HepG2 (cell line): ENCODE results near the gene BMP2K. TPM values are rescaled to one million over a fixed set of nuclear protein-coding genes. Genes with fewer than 3 reads are reported as not detected.

Experiments
- ARNTL ChIP-seq: sonication (generic); formaldehyde crosslinking; IDR thresholded peaks from 2 replicates; pipeline ENCODE4 v1.4.0; 2020; ENCODE audit warnings: mild to moderate bottlenecking, missing genetic modification reagents
- BCL3 ChIP-seq: sonication (generic); formaldehyde crosslinking; IDR thresholded peaks from 2 replicates; pipeline ENCODE4 v1.5.1; 2020; ENCODE audit warnings: mild to moderate bottlenecking, missing genetic modification reagents, moderate library complexity
- DRAP1 ChIP-seq: IDR thresholded peaks from 2 replicates; pipeline ENCODE4 v1.6.1; 2016; ENCODE audit warnings: missing genetic modification reagents, missing compliant biosample characterization
- ELF3 ChIP-seq: IDR thresholded peaks from 2 replicates; pipeline ENCODE4 v1.6.1; 2016; ENCODE audit warnings: missing genetic modification reagents, missing compliant biosample characterization
- GABPB1 ChIP-seq: IDR thresholded peaks from 2 replicates; pipeline ENCODE4 v1.6.1; 2016; ENCODE audit warnings: mild to moderate bottlenecking, missing genetic modification reagents, moderate library complexity, missing compliant biosample characterization
- HIC2 ChIP-seq: sonication (generic); formaldehyde crosslinking; IDR thresholded peaks from 2 replicates; pipeline ENCODE4 v1.9.0; 2022; ENCODE audit warnings: low read depth, missing genetic modification reagents
- HINFP ChIP-seq: sonication (generic); formaldehyde crosslinking; IDR thresholded peaks from 2 replicates; pipeline ENCODE4 v1.4.0; 2020; ENCODE audit warnings: low read depth, mild to moderate bottlenecking, missing genetic modification reagents
- KDM6A ChIP-seq: IDR thresholded peaks from 2 replicates; pipeline ENCODE4 v1.6.1; 2016; ENCODE audit warnings: low read depth
- NFE2L1 ChIP-seq: sonication (generic); formaldehyde crosslinking; IDR thresholded peaks from 2 replicates; pipeline ENCODE4 v1.4.0; 2020; ENCODE audit warnings: missing genetic modification reagents, mild to moderate bottlenecking, borderline replicate concordance
- PAF1 ChIP-seq: IDR thresholded peaks from 2 replicates; pipeline ENCODE4 v1.6.1; 2016; ENCODE audit warnings: missing genetic modification reagents, missing compliant biosample characterization
- PHF5A ChIP-seq: IDR thresholded peaks from one replicate; pipeline ENCODE4 v1.6.1; 2018; ENCODE audit warnings: low read depth, missing genetic modification reagents; ENCODE audit not compliant: unreplicated experiment
- POLR2A ChIP-seq, 2 experiments: IDR thresholded peaks; 2 replicates each; pipeline ENCODE4 v1.6.1; 2011; ENCODE audit warnings: low read depth in 2 of 2, low read length in 2 of 2, mild to moderate bottlenecking in 1 of 2, moderate library complexity in 1 of 2; ENCODE audit not compliant: insufficient read depth in 1 of 2
- SIN3B ChIP-seq: fragments of 150-350 bp; IDR thresholded peaks from 2 replicates; pipeline ENCODE4 v1.6.1; 2014; ENCODE audit warnings: low read length
- SMC3 ChIP-seq: IDR thresholded peaks from 2 replicates; pipeline ENCODE4 v1.6.1; 2011; ENCODE audit warnings: low read length, improper control_type of control experiment
- SNAI1 ChIP-seq: sonication (generic); formaldehyde crosslinking; IDR thresholded peaks from 2 replicates; pipeline ENCODE4 v1.5.0; 2020; ENCODE audit warnings: mild to moderate bottlenecking, missing genetic modification reagents, borderline replicate concordance
- TFE3 ChIP-seq: IDR thresholded peaks from 2 replicates; pipeline ENCODE4 v1.6.1; 2016
- UBTF ChIP-seq: sonication (generic); formaldehyde crosslinking; IDR thresholded peaks from 2 replicates; pipeline ENCODE4 v1.4.0; 2020; ENCODE audit warnings: mild to moderate bottlenecking, missing genetic modification reagents
- ZNF138 ChIP-seq: sonication (generic); formaldehyde crosslinking; IDR thresholded peaks from 2 replicates; pipeline ENCODE4 v1.5.0; 2020; ENCODE audit warnings: mild to moderate bottlenecking, low read depth, missing genetic modification reagents
- ZNF160 ChIP-seq: sonication (generic); formaldehyde crosslinking; IDR thresholded peaks from 2 replicates; pipeline ENCODE4 v1.8.0; 2022; ENCODE audit warnings: mild to moderate bottlenecking, inconsistent platforms, missing genetic modification reagents
- ZNF737 ChIP-seq: sonication (generic); formaldehyde crosslinking; IDR thresholded peaks from 2 replicates; pipeline ENCODE4 v1.5.0; 2020; ENCODE audit warnings: missing genetic modification reagents, mild to moderate bottlenecking, borderline replicate concordance
- polyA plus RNA-seq, 8 experiments: library from polyadenylated mRNA; depleted of rRNA in 3 of 8; stranded (reverse) in 7 of 8; unstranded in 1 of 8; fragments of >200 nt; fragmentation: Illumina TruSeq in 4 of 8; extraction: Trizol in 4 of 8; gene quantifications; 2 replicates each; pipeline versions ENCODE4 v1.2.1 to v1.2.3, GENCODE V29; 2011 to 2016; ENCODE audit warnings: low read depth in 4 of 8, missing spikeins in 1 of 8, mixed read lengths in 1 of 8; ENCODE audit not compliant: insufficient read depth in 1 of 8
- total RNA-seq, 5 experiments: library from RNA; depleted of rRNA; stranded (reverse); fragments of >200 nt; fragmentation: Illumina TruSeq; extraction: Trizol; gene quantifications; 2 replicates each; pipeline ENCODE4 v1.2.3, GENCODE V29; 2016; ENCODE audit warnings: low read depth in 1 of 5

The BMP2K gene
- total and polyA plus RNA-seq, 2 of the 13 experiments (the other 11 are each of a cell fraction or from before 2014, with no cell fraction given): 8.6 to 15.2 TPM

- TF ChIP-seq HIC2 (CRISPR knock-in tag): no peak
- TF ChIP-seq UBTF: no peak; the same call in 1 of the 2 replicates
- TF ChIP-seq NFE2L1 (CRISPR knock-in tag): 0 out of 2 replicates have a peak, but pooled peaks have one; percentile 45
- peak; percentile 84 for TF ChIP-seq ARNTL (CRISPR knock-in tag)
- TF ChIP-seq DRAP1 (CRISPR knock-in tag): no peak
- TF ChIP-seq BCL3 (CRISPR knock-in tag): no peak
- peak; percentile 92 for TF ChIP-seq GABPB1 (CRISPR knock-in tag)
- peak; percentile 72 to 80 for TF ChIP-seq POLR2A (IDR thresholded peaks at IDR 0.05; ENCODE audit: insufficient read depth in 1 of 2, low read depth in 2 of 2, low read length in 2 of 2)
- TF ChIP-seq HINFP: 0 out of 2 replicates have a peak, but pooled peaks have one; percentile 51
- no peak for TF ChIP-seq SNAI1
- TF ChIP-seq ZNF737 (CRISPR knock-in tag): no peak
- no peak for TF ChIP-seq ZNF138 (CRISPR knock-in tag)
- TF ChIP-seq PAF1: peak; percentile 65; the same call in 1 of the 2 replicates
- 0 out of 2 replicates have a peak, but pooled peaks have one; percentile 22 for TF ChIP-seq ELF3
- no peak for TF ChIP-seq ZNF160
- no peak; the same call in none of the 2 replicates for TF ChIP-seq TFE3 (CRISPR knock-in tag)
- TF ChIP-seq SIN3B: peak; percentile 37; the same call in 1 of the 2 replicates
- TF ChIP-seq SMC3: no peak
- TF ChIP-seq KDM6A: no peak
- TF ChIP-seq PHF5A: no peak
These were observed 659 bp upstream of the BMP2K start (continued) for GRCh38 chr4:78775303-78776078.
